Colonic mucosa (tissue), 4 donors: ENCODE data around the gene ANO10. TPM values are rescaled to one million over a fixed set of nuclear protein-coding genes. Genes with fewer than 3 reads are reported as not detected.

Experiments
- DNase-seq: peaks from one replicate; pipeline ENCODE4 v3.0.0-alpha.2; 2020
- H3K27ac ChIP-seq: fragments of 200-600 bp; one replicate; pipeline ENCODE4 v1.8.0; 2021
- H3K27me3 ChIP-seq: fragments of 200-600 bp; one replicate; pipeline ENCODE4 v1.8.0; 2021
- H3K36me3 ChIP-seq: fragments of 200-600 bp; one replicate; pipeline ENCODE4 v1.8.0; 2021
- H3K4me1 ChIP-seq: fragments of 200-600 bp; one replicate; pipeline ENCODE4 v1.8.0; 2021; ENCODE audit warnings: mild to moderate bottlenecking
- H3K4me3 ChIP-seq: fragments of 200-600 bp; one replicate; pipeline ENCODE4 v1.8.0; 2021
- H3K9ac ChIP-seq, 2 donors: one replicate each; pipeline ENCODE4 v1.7.0; 2013; ENCODE audit warnings: control low read depth in 2 of 2, low read depth in 2 of 2, low read length in 2 of 2
- H3K9me3 ChIP-seq: fragments of 200-600 bp; one replicate; pipeline ENCODE4 v1.8.0; 2021
- intact Hi-C: fragments of 100-400 bp; cut with DNase I; formaldehyde crosslinking; loops from one replicate; pipeline ENCODE4 v1.14.1; 2022
- total RNA-seq, 2 donors: library from RNA; stranded (reverse); fragmentation: NEBNext Ultra II Directional in 1 of 2; extraction: Animal tissue kit (Norgen Biotek cat#: 25700) in 1 of 2; gene quantifications; one replicate each; pipeline ENCODE4 v1.2.1, GENCODE V29; 2021
- TF ChIP-seq, protein P1 (sequence below): fragments of 200-600 bp; IDR thresholded peaks from one replicate; pipeline ENCODE4 v1.8.0; 2022; ENCODE audit warnings: antibody characterized with exemption, mild to moderate bottlenecking
- donor health status: healthy.
- donor health status: DM: no; HTN: no; CAD: no.
- donor health status: DM: no; HTN: no; CAD: no.

ANO10 gene
- total RNA-seq, 2 donors from 2014 or later = 53.9 to 69.0 TPM

DNA sequence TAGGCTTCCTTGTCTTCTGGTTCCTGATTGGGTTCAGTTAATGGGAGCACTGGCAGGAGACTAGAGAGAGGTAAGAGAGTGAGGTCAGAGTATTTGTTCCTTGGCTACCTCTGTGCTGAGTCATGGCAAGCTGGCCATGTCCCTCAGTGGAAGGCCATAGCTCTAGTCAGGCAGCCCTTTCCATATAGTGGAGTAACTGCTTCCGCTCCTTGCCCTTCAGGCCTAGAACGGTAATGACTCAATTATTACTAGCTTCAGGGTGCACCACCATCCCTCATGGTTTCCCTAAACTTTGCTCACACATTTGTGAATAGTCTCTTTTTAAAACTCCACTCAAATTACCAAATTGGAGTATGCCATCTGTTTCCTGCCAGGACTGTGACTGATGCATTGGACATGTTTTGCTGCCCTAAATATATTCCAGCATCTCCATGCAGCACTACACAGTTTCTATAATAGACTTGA, 10.5 kb upstream of the ANO10 start:
- TF ChIP-seq, protein P1, sequence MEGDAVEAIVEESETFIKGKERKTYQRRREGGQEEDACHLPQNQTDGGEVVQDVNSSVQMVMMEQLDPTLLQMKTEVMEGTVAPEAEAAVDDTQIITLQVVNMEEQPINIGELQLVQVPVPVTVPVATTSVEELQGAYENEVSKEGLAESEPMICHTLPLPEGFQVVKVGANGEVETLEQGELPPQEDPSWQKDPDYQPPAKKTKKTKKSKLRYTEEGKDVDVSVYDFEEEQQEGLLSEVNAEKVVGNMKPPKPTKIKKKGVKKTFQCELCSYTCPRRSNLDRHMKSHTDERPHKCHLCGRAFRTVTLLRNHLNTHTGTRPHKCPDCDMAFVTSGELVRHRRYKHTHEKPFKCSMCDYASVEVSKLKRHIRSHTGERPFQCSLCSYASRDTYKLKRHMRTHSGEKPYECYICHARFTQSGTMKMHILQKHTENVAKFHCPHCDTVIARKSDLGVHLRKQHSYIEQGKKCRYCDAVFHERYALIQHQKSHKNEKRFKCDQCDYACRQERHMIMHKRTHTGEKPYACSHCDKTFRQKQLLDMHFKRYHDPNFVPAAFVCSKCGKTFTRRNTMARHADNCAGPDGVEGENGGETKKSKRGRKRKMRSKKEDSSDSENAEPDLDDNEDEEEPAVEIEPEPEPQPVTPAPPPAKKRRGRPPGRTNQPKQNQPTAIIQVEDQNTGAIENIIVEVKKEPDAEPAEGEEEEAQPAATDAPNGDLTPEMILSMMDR = no peak
- Histone ChIP-seq H3K4me3 (no peak overlapping the region), H3K9me3 (no peaks in the 10 kb centered on the region), H3K36me3 (no peaks in the 10 kb centered on the region), H3K9ac (no peak overlapping the region), H3K27ac (no peak overlapping the region), H3K27me3 (no peaks in the 10 kb centered on the region), H3K4me1 (no peaks in the 10 kb centered on the region)
- intact Hi-C loops = no loop called here
- no peak for DNase-seq

DNA sequence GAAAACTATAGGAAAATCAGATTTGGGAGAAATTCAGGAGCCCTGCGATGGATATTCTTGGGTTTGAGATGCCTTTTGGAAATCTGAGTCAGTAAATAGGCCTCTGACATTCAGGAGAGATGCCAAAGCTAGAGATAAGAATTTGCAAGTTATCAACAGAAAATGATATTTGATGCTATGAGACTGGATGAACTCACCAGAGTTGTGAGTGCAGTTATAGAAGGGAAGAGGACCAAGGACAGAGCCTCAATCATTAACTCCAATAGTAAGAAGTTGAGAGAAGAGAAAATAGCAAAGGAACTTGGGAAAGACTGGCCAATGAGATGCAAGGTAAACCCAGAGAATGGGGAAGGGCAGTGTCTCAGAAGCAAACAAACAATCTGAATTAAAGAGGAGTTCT, 7.9 kb upstream of the ANO10 start:
- Histone ChIP-seq H3K27ac (no peak overlapping the region), H3K4me1 (no peaks in the 10 kb centered on the region), H3K36me3 (no peaks in the 10 kb centered on the region), H3K4me3 (no peak overlapping the region), H3K27me3 (no peaks in the 10 kb centered on the region), H3K9me3 (no peaks in the 10 kb centered on the region), H3K9ac (no peak overlapping the region)
- TF ChIP-seq, protein P1 = no peak
- no peak for DNase-seq
- intact Hi-C loops = no loop called here

DNA sequence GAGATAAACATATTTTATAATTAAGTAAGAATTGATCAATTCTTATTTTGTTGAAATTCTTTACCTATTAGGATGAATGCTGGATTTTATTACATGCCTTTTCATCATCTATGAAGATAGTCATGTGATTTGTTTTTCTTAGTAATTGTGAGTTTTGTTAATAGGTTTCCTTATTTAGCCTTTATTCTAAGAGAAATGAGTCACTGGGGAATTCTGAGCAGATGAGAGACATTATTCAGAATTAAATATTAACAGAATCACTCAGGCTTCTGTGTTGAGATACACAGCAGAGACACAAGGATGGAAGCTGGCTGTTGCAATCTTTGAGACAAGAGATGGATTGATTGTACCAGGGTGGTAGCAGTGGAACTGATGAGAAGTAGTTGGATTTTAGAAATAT, 7.4 kb upstream of the ANO10 start:
- DNase-seq = no peak
- H3K36me3 ChIP-seq = no peaks in the 10 kb centered on the region
- H3K27me3 ChIP-seq = no peaks in the 10 kb centered on the region
- TF ChIP-seq, protein P1 = no peak
- H3K9ac ChIP-seq = no peak overlapping the region
- H3K27ac ChIP-seq = no peak overlapping the region
- H3K4me1 ChIP-seq = no peaks in the 10 kb centered on the region
- H3K9me3 ChIP-seq = no peaks in the 10 kb centered on the region
- H3K4me3 ChIP-seq = no peak overlapping the region
- intact Hi-C loops = no loop called here

DNA sequence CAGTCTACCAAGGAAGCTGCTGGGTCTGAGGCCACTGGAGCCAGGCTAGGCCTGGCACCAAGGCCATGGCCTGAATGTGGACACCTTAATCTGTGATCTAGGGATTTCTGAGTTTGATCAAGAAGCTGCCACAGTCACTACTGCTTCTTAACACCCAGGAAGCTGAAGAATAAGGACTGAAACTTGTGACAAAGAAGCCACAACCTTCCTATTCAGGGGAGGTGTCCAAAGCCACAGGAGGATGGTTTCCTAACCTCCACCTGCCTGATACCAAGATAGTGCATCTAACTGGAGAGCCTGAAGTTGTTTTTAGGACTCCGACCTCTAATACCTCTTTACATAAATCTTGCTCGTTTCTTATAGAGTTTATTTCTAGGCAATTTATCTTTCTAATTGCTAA, 5.5 kb upstream of the ANO10 start:
- intact Hi-C loops = no loop called here
- Histone ChIP-seq H3K27me3 (no peaks in the 10 kb centered on the region), H3K9ac (no peak overlapping the region), H3K9me3 (no peaks in the 10 kb centered on the region), H3K27ac (no peak overlapping the region), H3K4me3 (no peak overlapping the region), H3K4me1 (peaks cover 4% of the 10 kb centered on the region), H3K36me3 (no peaks in the 10 kb centered on the region)
- TF ChIP-seq, protein P1 = no peak
- DNase-seq = no peak

DNA sequence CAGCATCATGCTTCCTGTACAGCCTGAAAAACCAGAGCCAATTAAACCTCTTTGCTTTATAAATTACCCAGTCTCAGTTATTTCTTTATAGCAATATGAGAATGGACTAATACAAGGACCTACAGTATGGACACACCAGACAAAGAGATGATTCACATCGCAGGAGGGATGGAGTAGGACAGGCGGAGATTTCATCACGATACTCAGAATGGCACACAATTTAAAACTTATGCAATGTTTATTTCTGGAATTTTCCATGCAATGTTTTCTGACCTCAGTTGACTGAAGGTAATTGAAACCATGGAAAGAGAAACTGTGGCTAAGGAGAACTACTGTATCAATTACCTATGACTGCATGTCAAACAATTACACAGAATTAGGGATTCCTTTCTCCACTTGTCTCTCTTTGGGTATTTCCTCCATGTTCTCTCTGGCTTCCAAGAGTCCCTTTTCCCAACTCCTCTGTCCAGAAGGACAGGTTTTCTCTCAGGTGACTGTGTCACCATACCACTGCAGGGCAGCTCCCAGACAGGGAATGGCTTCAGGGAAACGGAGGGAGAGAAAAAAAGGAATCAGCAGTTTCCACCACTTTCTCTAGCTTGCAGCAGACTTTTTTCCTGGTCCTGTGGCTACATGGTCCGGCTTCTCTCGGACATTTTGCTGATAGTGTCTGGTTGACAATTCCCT, 3.0 kb upstream of the ANO10 start:
- peaks cover 4% of the 10 kb centered on the region for H3K4me1 ChIP-seq
- H3K9ac ChIP-seq = no peak overlapping the region
- H3K4me3 ChIP-seq = no peak overlapping the region
- H3K27me3 ChIP-seq = no peaks in the 10 kb centered on the region
- intact Hi-C loops = no loop called here
- no peak for DNase-seq
- TF ChIP-seq, protein P1 = no peak
- H3K27ac ChIP-seq = no peak overlapping the region
- H3K9me3 ChIP-seq = no peaks in the 10 kb centered on the region
- H3K36me3 ChIP-seq = no peaks in the 10 kb centered on the region
